K562 (cell line): ENCODE measurements around the gene MCM7. TPM values are rescaled to one million over a fixed set of nuclear protein-coding genes. Genes with fewer than 3 reads are reported as not detected.

Experiments
- ELF4 ChIP-seq: fragments of 450-650 bp; formaldehyde crosslinking; IDR thresholded peaks from 2 replicates; pipeline ENCODE4 v1.4.0; 2022; ENCODE audit warnings: missing genetic modification characterization
- GABPB1 ChIP-seq: sonication (generic); formaldehyde crosslinking; IDR thresholded peaks from 2 replicates; pipeline ENCODE4 v1.8.0; 2022; ENCODE audit warnings: mild to moderate bottlenecking, missing genetic modification reagents
- HNRNPK ChIP-seq: fragments of 200-400 bp; formaldehyde crosslinking; IDR thresholded peaks from one replicate; pipeline ENCODE4 v1.6.1; 2018; ENCODE audit warnings: mild to moderate bottlenecking, low read depth, low read length; ENCODE audit not compliant: poor library complexity, severe bottlenecking
- JUND ChIP-seq, 2 experiments: IDR thresholded peaks; 2 replicates in 1 of 2; 3 replicates in 1 of 2; pipeline ENCODE4 v1.6.1; 2011; ENCODE audit warnings: borderline replicate concordance in 2 of 2, low read depth in 2 of 2, low read length in 2 of 2, improper control_type of control experiment in 1 of 2, missing biosample characterization in 1 of 2, missing genetic modification characterization in 1 of 2, missing genetic modification reagents in 1 of 2
- KDM5B ChIP-seq: fragments of 200-600 bp; sonication (generic); IDR thresholded peaks from 2 replicates; pipeline ENCODE4 v1.6.1; 2012; ENCODE audit warnings: low read depth, mild to moderate bottlenecking, moderate library complexity, low read length, control low read depth, inconsistent platforms; ENCODE audit not compliant: insufficient replicate concordance
- POU5F1 ChIP-seq: fragments of 150-350 bp; IDR thresholded peaks from 2 replicates; pipeline ENCODE4 v1.6.1; 2014; ENCODE audit warnings: borderline replicate concordance, low read length, low read depth, mild to moderate bottlenecking; ENCODE audit not compliant: partially characterized antibody
- RFX5 ChIP-seq: IDR thresholded peaks from 2 replicates; pipeline ENCODE4 v1.6.1; 2011; ENCODE audit warnings: low read depth, mild to moderate bottlenecking, improper control_type of control experiment, low read length
- SIN3A ChIP-seq, 2 experiments: fragments of 150-350 bp in 1 of 2; IDR thresholded peaks; 2 replicates each; pipeline ENCODE4 v1.6.1; 2011 to 2016; ENCODE audit warnings: borderline replicate concordance in 2 of 2, low read depth in 2 of 2, low read length in 2 of 2, mild to moderate bottlenecking in 2 of 2, moderate library complexity in 2 of 2; ENCODE audit not compliant: control insufficient read depth in 1 of 2
- TAF7 ChIP-seq: fragments of 450-650 bp; IDR thresholded peaks from 2 replicates; pipeline ENCODE4 v1.6.1; 2016; ENCODE audit warnings: missing genetic modification characterization, missing compliant biosample characterization
- ZNF197 ChIP-seq: fragments of 200-800 bp; sonication (Bioruptor generic); IDR thresholded peaks from 2 replicates; pipeline ENCODE4 v1.6.1; 2016; ENCODE audit warnings: low read depth, missing genetic modification characterization, missing compliant biosample characterization
- ZNF23 ChIP-seq: fragments of 250-450 bp; sonication (Bioruptor Pico); IDR thresholded peaks from 2 replicates; pipeline ENCODE4 v1.4.0; 2020; ENCODE audit warnings: mild to moderate bottlenecking
- polyA plus RNA-seq, 8 experiments: library from polyadenylated mRNA; depleted of rRNA in 4 of 8; stranded (reverse) in 5 of 8; unstranded in 3 of 8; fragments of >200 nt; fragmentation: Nextera tagmentation in 2 of 8; fragmentation: Illumina TruSeq in 1 of 8; extraction: Ambion mirVana in 2 of 8; extraction: Trizol in 1 of 8; gene quantifications; 2 replicates each; pipeline versions ENCODE4 v1.2.1 to v1.2.3, GENCODE V29; 2011 to 2014; ENCODE audit warnings: inconsistent platforms in 1 of 8, missing spikeins in 1 of 8
- total RNA-seq, 7 experiments: library from RNA; depleted of rRNA in 6 of 7; stranded (reverse); fragments of >200 nt in 6 of 7; fragmentation: Illumina TruSeq in 2 of 7; extraction: Trizol in 2 of 7; gene quantifications; 2 replicates each; pipeline versions ENCODE4 v1.2.1 to v1.2.3, GENCODE V29; 2011 to 2021; ENCODE audit warnings: low replicate concordance in 1 of 7
- TF ChIP-seq, protein P1 (sequence below): sonication (generic); formaldehyde crosslinking; IDR thresholded peaks from 2 replicates; pipeline ENCODE4 v1.8.0; 2023; ENCODE audit warnings: mild to moderate bottlenecking, missing genetic modification reagents
- TF ChIP-seq, protein P2 (sequence below): sonication (generic); formaldehyde crosslinking; IDR thresholded peaks from 2 replicates; pipeline ENCODE4 v1.8.1; 2023; ENCODE audit warnings: mild to moderate bottlenecking, missing genetic modification reagents
- TF ChIP-seq, protein P3 (sequence below): fragments of 450-650 bp; IDR thresholded peaks from 2 replicates; pipeline ENCODE4 v1.6.1; 2016
- TF ChIP-seq, protein P4 (sequence below): conservative IDR thresholded peaks from 2 replicates; pipeline ENCODE4 v1.6.1; 2011; ENCODE audit warnings: low read depth, mild to moderate bottlenecking, low read length; ENCODE audit not compliant: control insufficient read depth

Gene MCM7
- total and polyA plus RNA-seq, 9 of the 15 experiments (the other 6 are each of a cell fraction or from before 2014, with no cell fraction given), result 329 to 856 (median 437) TPM

DNA sequence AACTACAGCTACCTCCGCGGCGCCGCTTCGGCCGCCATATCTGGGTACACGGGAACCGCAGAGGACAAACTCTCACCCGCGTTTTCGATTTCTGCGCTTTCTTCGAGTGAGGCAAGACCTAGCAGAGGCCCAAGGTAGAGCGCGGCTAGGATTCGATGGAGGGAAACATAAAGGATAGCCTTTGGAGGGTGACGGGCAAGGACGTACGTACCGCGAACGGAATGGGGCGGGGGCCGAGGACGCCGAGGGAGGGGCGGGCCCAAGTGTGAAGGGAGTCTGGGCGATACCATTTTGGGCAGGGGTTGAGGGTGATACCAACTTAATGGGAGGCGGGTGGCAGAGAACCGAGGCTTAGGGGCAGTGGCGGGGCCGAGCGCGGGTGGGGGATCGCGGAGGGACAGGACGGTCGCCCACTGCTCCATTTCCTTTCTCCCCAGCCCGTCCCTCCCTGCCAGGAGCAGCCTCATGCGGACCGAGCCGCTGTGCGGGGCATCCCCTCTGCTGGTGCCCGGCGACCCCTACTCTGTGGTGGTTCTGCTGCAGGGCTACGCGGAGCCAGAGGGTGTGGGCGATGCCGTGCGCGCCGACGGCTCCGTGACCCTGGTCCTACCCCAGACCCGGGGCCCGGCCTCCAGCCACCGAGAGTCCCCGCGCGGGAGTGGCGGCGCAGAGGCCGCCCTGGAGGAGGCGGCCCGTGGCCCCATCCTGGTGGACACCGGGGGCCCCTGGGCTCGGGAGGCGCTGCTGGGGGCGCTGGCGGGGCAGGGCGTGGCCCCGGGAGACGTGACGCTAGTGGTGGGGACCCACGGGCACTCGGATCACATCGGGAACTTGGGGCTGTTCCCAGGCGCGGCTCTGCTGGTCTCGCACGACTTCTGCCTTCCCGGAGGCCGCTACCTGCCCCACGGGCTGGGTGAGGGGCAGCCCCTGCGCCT, 26.0 kb upstream of the MCM7 start, which contains the start of gene MBLAC1 (continued):
- peak in 1 of 2 experiments; percentile 79; a peak in 1 of 4 replicates for TF ChIP-seq SIN3A (IDR thresholded peaks at IDR 0.05; ENCODE audit: borderline replicate concordance in 2 of 2, control insufficient read depth in 1 of 2, low read depth in 2 of 2, low read length in 2 of 2)
- TF ChIP-seq TAF7 (tag), result 0 out of 2 replicates have a peak, but pooled peaks have one; percentile 60
- TF ChIP-seq, protein P1, sequence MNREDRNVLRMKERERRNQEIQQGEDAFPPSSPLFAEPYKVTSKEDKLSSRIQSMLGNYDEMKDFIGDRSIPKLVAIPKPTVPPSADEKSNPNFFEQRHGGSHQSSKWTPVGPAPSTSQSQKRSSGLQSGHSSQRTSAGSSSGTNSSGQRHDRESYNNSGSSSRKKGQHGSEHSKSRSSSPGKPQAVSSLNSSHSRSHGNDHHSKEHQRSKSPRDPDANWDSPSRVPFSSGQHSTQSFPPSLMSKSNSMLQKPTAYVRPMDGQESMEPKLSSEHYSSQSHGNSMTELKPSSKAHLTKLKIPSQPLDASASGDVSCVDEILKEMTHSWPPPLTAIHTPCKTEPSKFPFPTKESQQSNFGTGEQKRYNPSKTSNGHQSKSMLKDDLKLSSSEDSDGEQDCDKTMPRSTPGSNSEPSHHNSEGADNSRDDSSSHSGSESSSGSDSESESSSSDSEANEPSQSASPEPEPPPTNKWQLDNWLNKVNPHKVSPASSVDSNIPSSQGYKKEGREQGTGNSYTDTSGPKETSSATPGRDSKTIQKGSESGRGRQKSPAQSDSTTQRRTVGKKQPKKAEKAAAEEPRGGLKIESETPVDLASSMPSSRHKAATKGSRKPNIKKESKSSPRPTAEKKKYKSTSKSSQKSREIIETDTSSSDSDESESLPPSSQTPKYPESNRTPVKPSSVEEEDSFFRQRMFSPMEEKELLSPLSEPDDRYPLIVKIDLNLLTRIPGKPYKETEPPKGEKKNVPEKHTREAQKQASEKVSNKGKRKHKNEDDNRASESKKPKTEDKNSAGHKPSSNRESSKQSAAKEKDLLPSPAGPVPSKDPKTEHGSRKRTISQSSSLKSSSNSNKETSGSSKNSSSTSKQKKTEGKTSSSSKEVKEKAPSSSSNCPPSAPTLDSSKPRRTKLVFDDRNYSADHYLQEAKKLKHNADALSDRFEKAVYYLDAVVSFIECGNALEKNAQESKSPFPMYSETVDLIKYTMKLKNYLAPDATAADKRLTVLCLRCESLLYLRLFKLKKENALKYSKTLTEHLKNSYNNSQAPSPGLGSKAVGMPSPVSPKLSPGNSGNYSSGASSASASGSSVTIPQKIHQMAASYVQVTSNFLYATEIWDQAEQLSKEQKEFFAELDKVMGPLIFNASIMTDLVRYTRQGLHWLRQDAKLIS, result 0 out of 2 replicates have a peak, but pooled peaks have one; percentile 18
- TF ChIP-seq ZNF197, result no peak
- no peak for TF ChIP-seq ELF4 (CRISPR knock-in tag)
- TF ChIP-seq RFX5, result no peak
- TF ChIP-seq ZNF23 (CRISPR knock-in tag), result 0 out of 2 replicates have a peak, but pooled peaks have one; percentile 53
- TF ChIP-seq GABPB1 (CRISPR knock-in tag), result peak; percentile 65
- no peak for TF ChIP-seq POU5F1
- no peak for TF ChIP-seq HNRNPK
- TF ChIP-seq JUND (IDR thresholded peaks at IDR 0.05; ENCODE audit: borderline replicate concordance, low read depth, low read length), result peak; percentile 98
- TF ChIP-seq JUND (tag; IDR thresholded peaks at IDR 0.05; ENCODE audit: borderline replicate concordance, low read depth, low read length), result no peak
- TF ChIP-seq, protein P2, sequence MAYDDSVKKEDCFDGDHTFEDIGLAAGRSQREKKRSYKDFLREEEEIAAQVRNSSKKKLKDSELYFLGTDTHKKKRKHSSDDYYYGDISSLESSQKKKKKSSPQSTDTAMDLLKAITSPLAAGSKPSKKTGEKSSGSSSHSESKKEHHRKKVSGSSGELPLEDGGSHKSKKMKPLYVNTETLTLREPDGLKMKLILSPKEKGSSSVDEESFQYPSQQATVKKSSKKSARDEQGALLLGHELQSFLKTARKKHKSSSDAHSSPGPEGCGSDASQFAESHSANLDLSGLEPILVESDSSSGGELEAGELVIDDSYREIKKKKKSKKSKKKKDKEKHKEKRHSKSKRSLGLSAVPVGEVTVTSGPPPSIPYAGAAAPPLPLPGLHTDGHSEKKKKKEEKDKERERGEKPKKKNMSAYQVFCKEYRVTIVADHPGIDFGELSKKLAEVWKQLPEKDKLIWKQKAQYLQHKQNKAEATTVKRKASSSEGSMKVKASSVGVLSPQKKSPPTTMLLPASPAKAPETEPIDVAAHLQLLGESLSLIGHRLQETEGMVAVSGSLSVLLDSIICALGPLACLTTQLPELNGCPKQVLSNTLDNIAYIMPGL, result peak; percentile 21; the same call in 1 of the 2 replicates
- TF ChIP-seq, protein P3, sequence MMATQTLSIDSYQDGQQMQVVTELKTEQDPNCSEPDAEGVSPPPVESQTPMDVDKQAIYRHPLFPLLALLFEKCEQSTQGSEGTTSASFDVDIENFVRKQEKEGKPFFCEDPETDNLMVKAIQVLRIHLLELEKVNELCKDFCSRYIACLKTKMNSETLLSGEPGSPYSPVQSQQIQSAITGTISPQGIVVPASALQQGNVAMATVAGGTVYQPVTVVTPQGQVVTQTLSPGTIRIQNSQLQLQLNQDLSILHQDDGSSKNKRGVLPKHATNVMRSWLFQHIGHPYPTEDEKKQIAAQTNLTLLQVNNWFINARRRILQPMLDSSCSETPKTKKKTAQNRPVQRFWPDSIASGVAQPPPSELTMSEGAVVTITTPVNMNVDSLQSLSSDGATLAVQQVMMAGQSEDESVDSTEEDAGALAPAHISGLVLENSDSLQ, result no peak
- TF ChIP-seq, protein P4, sequence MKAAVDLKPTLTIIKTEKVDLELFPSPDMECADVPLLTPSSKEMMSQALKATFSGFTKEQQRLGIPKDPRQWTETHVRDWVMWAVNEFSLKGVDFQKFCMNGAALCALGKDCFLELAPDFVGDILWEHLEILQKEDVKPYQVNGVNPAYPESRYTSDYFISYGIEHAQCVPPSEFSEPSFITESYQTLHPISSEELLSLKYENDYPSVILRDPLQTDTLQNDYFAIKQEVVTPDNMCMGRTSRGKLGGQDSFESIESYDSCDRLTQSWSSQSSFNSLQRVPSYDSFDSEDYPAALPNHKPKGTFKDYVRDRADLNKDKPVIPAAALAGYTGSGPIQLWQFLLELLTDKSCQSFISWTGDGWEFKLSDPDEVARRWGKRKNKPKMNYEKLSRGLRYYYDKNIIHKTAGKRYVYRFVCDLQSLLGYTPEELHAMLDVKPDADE, result 0 out of 2 replicates have a peak, but pooled peaks have one; percentile 11
- peak; percentile 77 for TF ChIP-seq KDM5B
